ACC112 (cell line): Measurements from ENCODE around the gene SPTAN1.

Experiments used
- H2AFZ ChIP-seq: fragments of 200-600 bp; sonication (generic); one replicate; pipeline ENCODE4 v1.6.0; 2017; ENCODE audit warnings: antibody characterized with exemption, low read length; ENCODE audit not compliant: unreplicated experiment
- H3K27ac ChIP-seq: fragments of 200-600 bp; sonication (generic); 2 replicates; pipeline ENCODE4 v1.5.1; 2014; ENCODE audit warnings: low read depth, mild to moderate bottlenecking, antibody characterized with exemption, low read length, moderate library complexity
- H3K27me3 ChIP-seq: fragments of 200-600 bp; sonication (generic); 2 replicates; pipeline ENCODE4 v1.6.1; 2014; ENCODE audit warnings: mild to moderate bottlenecking, antibody characterized with exemption, low read length, moderate library complexity, mixed read lengths; ENCODE audit not compliant: insufficient read depth
- H3K36me3 ChIP-seq: fragments of 200-600 bp; sonication (generic); 2 replicates; pipeline ENCODE4 v1.6.1; 2016; ENCODE audit warnings: mild to moderate bottlenecking, antibody characterized with exemption, low read length, moderate library complexity, mixed read lengths; ENCODE audit not compliant: insufficient read depth
- H3K4me1 ChIP-seq: fragments of 200-600 bp; sonication (generic); one replicate; pipeline ENCODE4 v1.6.1; 2016; ENCODE audit warnings: low read length, mixed read lengths; ENCODE audit not compliant: insufficient read depth, unreplicated experiment, control insufficient read depth
- H3K4me3 ChIP-seq: fragments of 200-600 bp; sonication (generic); 2 replicates; pipeline ENCODE4 v1.5.1; 2014; ENCODE audit warnings: mild to moderate bottlenecking, low read depth, low read length
- H3K79me2 ChIP-seq: fragments of 200-600 bp; sonication (generic); one replicate; pipeline ENCODE4 v1.6.0; 2016; ENCODE audit warnings: low read length; ENCODE audit not compliant: control insufficient read depth, unreplicated experiment, insufficient read depth

SPTAN1 gene

GRCh38 chr9:128595471-128595870, 43.1 kb downstream of the SPTAN1 start:
- H2AFZ ChIP-seq, result no peak overlapping the region
- no peak overlapping the region for H3K27ac ChIP-seq
- H3K4me1 ChIP-seq, result no peaks in the 10 kb centered on the region
- H3K27me3 ChIP-seq, result no peaks in the 10 kb centered on the region
- H3K79me2 ChIP-seq, result no peaks in the 10 kb centered on the region
- H3K4me3 ChIP-seq, result no peak overlapping the region
- peaks cover 50% of the 10 kb centered on the region for H3K36me3 ChIP-seq

GRCh38 chr9:128600099-128600498, 47.7 kb downstream of the SPTAN1 start:
- Histone ChIP-seq H3K27ac (no peak overlapping the region), H3K4me3 (no peak overlapping the region), H3K36me3 (peaks cover 53% of the 10 kb centered on the region), H3K79me2 (no peaks in the 10 kb centered on the region), H2AFZ (no peak overlapping the region), H3K4me1 (no peaks in the 10 kb centered on the region), H3K27me3 (no peaks in the 10 kb centered on the region)

GRCh38 chr9:128603697-128604096, 51.3 kb downstream of the SPTAN1 start:
- H3K36me3 ChIP-seq, result peaks cover 53% of the 10 kb centered on the region
- H3K27me3 ChIP-seq, result no peaks in the 10 kb centered on the region
- H3K27ac ChIP-seq, result no peak overlapping the region

GRCh38 chr9:128607642-128608350, 55.4 kb downstream of the SPTAN1 start:
- Histone ChIP-seq H2AFZ (no peak overlapping the region), H3K4me3 (no peak overlapping the region)

More at GRCh38 chr9:128603697-128604096, 51.3 kb downstream of the SPTAN1 start:
- H3K4me1 ChIP-seq, result no peaks in the 10 kb centered on the region
- no peak overlapping the region for H2AFZ ChIP-seq
- H3K4me3 ChIP-seq, result no peak overlapping the region
- no peaks in the 10 kb centered on the region for H3K79me2 ChIP-seq

GRCh38 chr9:128610897-128611296, 58.5 kb downstream of the SPTAN1 start:
- Histone ChIP-seq H3K27me3 (no peaks in the 10 kb centered on the region), H3K36me3 (peaks cover 59% of the 10 kb centered on the region), H2AFZ (no peak overlapping the region), H3K4me3 (no peak overlapping the region), H3K27ac (no peak overlapping the region), H3K4me1 (no peaks in the 10 kb centered on the region), H3K79me2 (no peaks in the 10 kb centered on the region)

More at GRCh38 chr9:128607642-128608350, 55.4 kb downstream of the SPTAN1 start:
- Histone ChIP-seq H3K79me2 (no peaks in the 10 kb centered on the region), H3K27ac (no peak overlapping the region), H3K27me3 (no peaks in the 10 kb centered on the region), H3K4me1 (no peaks in the 10 kb centered on the region), H3K36me3 (peaks cover 72% of the 10 kb centered on the region)

- Histone ChIP-seq H3K4me1 (no peaks in the 10 kb centered on the region), H3K27ac (no peak overlapping the region), H3K4me3 (no peak overlapping the region), H3K27me3 (no peaks in the 10 kb centered on the region), H3K36me3 (peaks cover 57% of the 10 kb centered on the region), H3K79me2 (no peaks in the 10 kb centered on the region), H2AFZ (no peak overlapping the region)
Measured at GRCh38 chr9:128611600-128612394, 59.4 kb downstream of the SPTAN1 start.

GRCh38 chr9:128614728-128615127, 62.3 kb downstream of the SPTAN1 start:
- Histone ChIP-seq H3K36me3 (peaks cover 45% of the 10 kb centered on the region), H3K27me3 (no peaks in the 10 kb centered on the region), H3K4me3 (no peak overlapping the region), H2AFZ (no peak overlapping the region), H3K79me2 (no peaks in the 10 kb centered on the region), H3K27ac (no peak overlapping the region), H3K4me1 (no peaks in the 10 kb centered on the region)

GRCh38 chr9:128615571-128615970, 63.2 kb downstream of the SPTAN1 start:
- Histone ChIP-seq H3K27me3 (no peaks in the 10 kb centered on the region), H3K4me3 (no peak overlapping the region), H3K27ac (no peak overlapping the region), H3K79me2 (no peaks in the 10 kb centered on the region), H2AFZ (no peak overlapping the region), H3K36me3 (peaks cover 42% of the 10 kb centered on the region), H3K4me1 (no peaks in the 10 kb centered on the region)

GRCh38 chr9:128617943-128618342, 65.6 kb downstream of the SPTAN1 start:
- H3K4me3 ChIP-seq, result no peak overlapping the region
- no peaks in the 10 kb centered on the region for H3K79me2 ChIP-seq
- peaks cover 45% of the 10 kb centered on the region for H3K36me3 ChIP-seq
- H2AFZ ChIP-seq, result no peak overlapping the region
- H3K4me1 ChIP-seq, result no peaks in the 10 kb centered on the region
- H3K27me3 ChIP-seq, result no peaks in the 10 kb centered on the region
- no peak overlapping the region for H3K27ac ChIP-seq

GRCh38 chr9:128619127-128619526, 66.7 kb downstream of the SPTAN1 start:
- Histone ChIP-seq H3K27ac (no peak overlapping the region), H3K79me2 (no peaks in the 10 kb centered on the region), H3K27me3 (no peaks in the 10 kb centered on the region), H3K4me1 (no peaks in the 10 kb centered on the region), H2AFZ (no peak overlapping the region), H3K4me3 (no peak overlapping the region), H3K36me3 (peaks cover 41% of the 10 kb centered on the region)

- no peaks in the 10 kb centered on the region for H3K4me1 ChIP-seq
- H3K4me3 ChIP-seq, result no peak overlapping the region
- no peaks in the 10 kb centered on the region for H3K79me2 ChIP-seq
- H3K27ac ChIP-seq, result no peak overlapping the region
- H3K27me3 ChIP-seq, result no peaks in the 10 kb centered on the region
- no peak overlapping the region for H2AFZ ChIP-seq
- H3K36me3 ChIP-seq, result peaks cover 43% of the 10 kb centered on the region
Measured at GRCh38 chr9:128619779-128620178, 67.4 kb downstream of the SPTAN1 start.
